Neutrophil (primary cell): ENCODE results near the gene UBE2D1.

Experiments used
- H3K27ac ChIP-seq: fragments of 200-600 bp; sonication (generic); 2 replicates; pipeline ENCODE4 v1.5.1; 2016; ENCODE audit warnings: mild to moderate bottlenecking, moderate library complexity
- H3K27me3 ChIP-seq: fragments of 200-600 bp; sonication (generic); 2 replicates; pipeline ENCODE4 v1.6.0; 2016; ENCODE audit warnings: mild to moderate bottlenecking
- H3K36me3 ChIP-seq: fragments of 200-600 bp; sonication (generic); 2 replicates; pipeline ENCODE4 v1.5.1; 2017
- H3K4me1 ChIP-seq, 2 experiments: fragments of 200-600 bp in 1 of 2; sonication (generic) in 1 of 2; 1 replicate in 1 of 2; 2 replicates in 1 of 2; pipeline versions ENCODE4 v1.5.1 to v1.6.1; 2013 to 2016; ENCODE audit warnings: low read depth in 1 of 2, low read length in 1 of 2, mild to moderate bottlenecking in 1 of 2, moderate library complexity in 1 of 2; ENCODE audit not compliant: control insufficient read depth in 1 of 2, insufficient read depth in 1 of 2
- H3K4me3 ChIP-seq, 2 experiments: fragments of 200-600 bp in 1 of 2; sonication (generic) in 1 of 2; 1 replicate in 1 of 2; 2 replicates in 1 of 2; pipeline ENCODE4 v1.5.1; 2013 to 2016; ENCODE audit warnings: low read depth in 1 of 2, low read length in 1 of 2, mild to moderate bottlenecking in 1 of 2, moderate library complexity in 1 of 2
- H3K9me3 ChIP-seq: fragments of 200-600 bp; sonication (generic); 2 replicates; pipeline ENCODE4 v1.5.1; 2016
- TF ChIP-seq, protein P1 (sequence below): fragments of 200-600 bp; sonication (generic); IDR thresholded peaks from 2 replicates; pipeline ENCODE4 v1.5.1; 2016; ENCODE audit warnings: antibody characterized with exemption

Gene UBE2D1

DNA sequence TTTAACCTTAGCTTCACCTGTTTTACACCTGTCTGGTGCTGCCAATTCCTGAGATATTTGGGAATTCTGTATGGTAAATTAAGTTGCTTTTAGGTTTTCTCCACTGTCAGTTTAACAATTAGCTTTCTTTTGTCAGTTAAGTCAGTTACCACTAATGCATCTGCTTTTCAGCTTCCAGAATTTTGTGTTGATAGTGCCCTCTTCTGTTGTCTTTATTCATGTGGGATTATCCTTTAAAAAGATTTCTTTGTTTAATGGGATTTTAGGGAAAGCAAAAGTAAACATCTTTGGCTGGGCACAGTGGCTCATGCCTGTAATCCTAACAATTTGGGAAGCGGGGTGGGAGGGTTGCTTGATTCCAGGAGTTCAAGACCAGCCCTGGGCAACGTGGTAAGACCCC, 58.5 kb downstream of the UBE2D1 start:
- Histone ChIP-seq H3K36me3 (peaks cover 65% of the 10 kb centered on the region), H3K27me3 (no peaks in the 10 kb centered on the region), H3K4me1 (no peaks in the 10 kb centered on the region), H3K4me3 (no peak overlapping the region), H3K27ac (no peak overlapping the region), H3K9me3 (no peaks in the 10 kb centered on the region)
- TF ChIP-seq, protein P1, sequence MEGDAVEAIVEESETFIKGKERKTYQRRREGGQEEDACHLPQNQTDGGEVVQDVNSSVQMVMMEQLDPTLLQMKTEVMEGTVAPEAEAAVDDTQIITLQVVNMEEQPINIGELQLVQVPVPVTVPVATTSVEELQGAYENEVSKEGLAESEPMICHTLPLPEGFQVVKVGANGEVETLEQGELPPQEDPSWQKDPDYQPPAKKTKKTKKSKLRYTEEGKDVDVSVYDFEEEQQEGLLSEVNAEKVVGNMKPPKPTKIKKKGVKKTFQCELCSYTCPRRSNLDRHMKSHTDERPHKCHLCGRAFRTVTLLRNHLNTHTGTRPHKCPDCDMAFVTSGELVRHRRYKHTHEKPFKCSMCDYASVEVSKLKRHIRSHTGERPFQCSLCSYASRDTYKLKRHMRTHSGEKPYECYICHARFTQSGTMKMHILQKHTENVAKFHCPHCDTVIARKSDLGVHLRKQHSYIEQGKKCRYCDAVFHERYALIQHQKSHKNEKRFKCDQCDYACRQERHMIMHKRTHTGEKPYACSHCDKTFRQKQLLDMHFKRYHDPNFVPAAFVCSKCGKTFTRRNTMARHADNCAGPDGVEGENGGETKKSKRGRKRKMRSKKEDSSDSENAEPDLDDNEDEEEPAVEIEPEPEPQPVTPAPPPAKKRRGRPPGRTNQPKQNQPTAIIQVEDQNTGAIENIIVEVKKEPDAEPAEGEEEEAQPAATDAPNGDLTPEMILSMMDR: no peak

DNA sequence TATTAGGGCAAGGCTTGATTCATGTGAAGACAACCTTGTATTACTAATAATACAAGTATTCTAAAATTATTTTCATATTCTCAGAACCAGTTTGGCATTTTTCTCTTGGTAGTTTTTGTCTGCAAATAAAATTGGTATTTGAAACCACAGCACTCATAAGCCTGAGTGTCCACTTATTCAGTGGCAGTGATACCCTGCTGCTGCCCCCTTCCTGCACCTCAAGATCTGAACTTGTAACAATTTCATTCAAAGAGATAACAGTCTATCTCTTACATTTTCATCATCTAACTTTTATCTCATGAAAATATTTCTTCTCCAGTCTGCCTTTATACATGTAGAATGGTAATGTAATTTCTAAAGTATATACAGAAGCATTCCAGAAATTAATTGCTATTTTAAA, 59.7 kb downstream of the UBE2D1 start:
- no peak overlapping the region for H3K27ac ChIP-seq
- TF ChIP-seq, protein P1: no peak
- H3K27me3 ChIP-seq: no peaks in the 10 kb centered on the region
- no peaks in the 10 kb centered on the region for H3K9me3 ChIP-seq
- no peak overlapping the region for H3K4me3 ChIP-seq
- H3K4me1 ChIP-seq: no peaks in the 10 kb centered on the region
- H3K36me3 ChIP-seq: peaks cover 56% of the 10 kb centered on the region

DNA sequence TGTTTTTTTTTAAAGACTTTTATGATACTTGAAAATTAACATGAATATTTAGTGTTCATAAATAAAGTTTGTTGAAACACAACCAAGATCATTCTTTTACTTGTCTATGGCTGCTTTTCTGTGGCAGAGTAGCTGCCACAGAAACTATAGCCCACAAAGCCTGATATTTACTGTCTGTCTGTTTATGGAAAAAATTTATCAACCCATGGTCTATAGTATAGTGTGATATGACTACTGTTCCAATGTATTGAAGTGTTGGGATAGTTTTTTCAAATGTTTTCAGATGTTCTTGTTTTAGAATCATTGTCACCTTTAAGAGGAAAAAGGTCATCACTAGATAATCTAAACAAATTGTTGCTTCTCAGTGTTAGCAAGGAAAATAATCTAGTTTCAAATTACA, 61.3 kb downstream of the UBE2D1 start:
- no peaks in the 10 kb centered on the region for H3K27me3 ChIP-seq
- H3K4me3 ChIP-seq: no peak overlapping the region
- H3K9me3 ChIP-seq: no peaks in the 10 kb centered on the region
- peaks cover 48% of the 10 kb centered on the region for H3K36me3 ChIP-seq
- no peaks in the 10 kb centered on the region for H3K4me1 ChIP-seq
- TF ChIP-seq, protein P1: no peak
- no peak overlapping the region for H3K27ac ChIP-seq

DNA sequence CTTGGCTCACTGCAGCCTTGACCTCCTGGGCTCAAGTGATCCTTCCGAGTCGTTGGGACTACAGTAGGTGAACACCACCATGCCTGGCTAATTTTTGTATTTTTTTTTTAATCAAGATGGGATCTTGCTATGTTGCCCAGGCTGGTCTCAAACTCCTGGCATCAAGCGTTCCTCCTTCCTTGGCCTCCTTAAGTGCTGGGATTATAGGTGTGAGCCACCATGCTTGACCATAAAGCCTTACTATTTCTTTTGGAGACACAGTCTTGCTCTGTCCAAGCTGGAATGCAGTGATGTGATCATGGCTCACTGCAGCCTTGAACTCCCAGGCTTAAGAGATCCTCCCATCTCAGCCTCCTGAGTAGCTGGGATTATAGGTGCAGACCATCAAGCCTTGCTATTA, 63.0 kb downstream of the UBE2D1 start:
- Histone ChIP-seq H3K4me3 (no peak overlapping the region), H3K27ac (no peak overlapping the region), H3K9me3 (no peaks in the 10 kb centered on the region), H3K27me3 (no peaks in the 10 kb centered on the region), H3K36me3 (peaks cover 45% of the 10 kb centered on the region), H3K4me1 (no peaks in the 10 kb centered on the region)
- TF ChIP-seq, protein P1: no peak

DNA sequence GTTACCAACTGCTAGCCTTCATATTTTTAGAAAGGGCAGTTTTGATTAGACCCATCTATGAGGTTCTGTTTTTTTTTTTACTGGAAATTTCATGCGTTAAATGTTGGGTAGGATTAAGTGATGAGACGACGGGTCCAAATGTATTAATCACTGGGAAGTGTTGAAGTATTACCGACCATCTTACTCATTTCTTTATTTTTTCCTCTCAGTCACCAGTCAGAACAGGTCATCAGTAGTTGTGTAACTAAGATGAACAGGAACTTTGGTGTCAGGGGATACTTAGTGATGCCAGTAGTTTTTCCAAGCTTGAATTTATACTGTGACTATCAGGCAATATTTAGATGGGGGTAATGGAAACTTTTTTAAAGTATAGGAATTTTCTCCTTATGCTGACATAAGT, 64.6 kb downstream of the UBE2D1 start:
- Histone ChIP-seq H3K4me3 (no peak overlapping the region), H3K36me3 (peaks cover 31% of the 10 kb centered on the region), H3K27ac (no peak overlapping the region), H3K9me3 (no peaks in the 10 kb centered on the region), H3K27me3 (no peaks in the 10 kb centered on the region), H3K4me1 (peaks cover 5 to 8% of the 10 kb centered on the region in 2 experiments)
- TF ChIP-seq, protein P1: no peak

DNA sequence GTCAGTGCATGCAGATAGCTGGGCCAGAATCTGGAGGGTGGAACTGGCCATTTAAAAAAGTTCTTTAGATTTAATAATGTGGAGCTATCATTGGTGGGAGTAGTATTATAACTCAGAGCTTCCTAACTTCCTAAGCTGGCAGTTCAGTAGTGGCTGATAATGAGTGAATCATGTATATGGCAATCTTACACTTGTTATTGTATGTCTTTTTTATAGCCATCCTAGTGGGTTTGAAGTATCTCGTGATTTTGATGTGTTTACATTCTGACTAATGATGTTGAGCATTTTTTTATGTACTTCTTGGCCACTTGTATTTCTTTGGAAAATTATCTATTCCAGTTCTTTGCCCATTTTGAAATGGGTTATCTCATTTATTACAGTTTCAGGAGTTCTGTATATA, 65.8 kb downstream of the UBE2D1 start:
- Histone ChIP-seq H3K4me1 (peaks cover 6 to 8% of the 10 kb centered on the region in 2 experiments), H3K36me3 (peaks cover 21% of the 10 kb centered on the region), H3K27me3 (no peaks in the 10 kb centered on the region), H3K4me3 (no peak overlapping the region), H3K9me3 (no peaks in the 10 kb centered on the region), H3K27ac (no peak overlapping the region)
- TF ChIP-seq, protein P1: no peak
